ENCODE measurements around the gene FGF6.

The FGF6 gene

DNA sequence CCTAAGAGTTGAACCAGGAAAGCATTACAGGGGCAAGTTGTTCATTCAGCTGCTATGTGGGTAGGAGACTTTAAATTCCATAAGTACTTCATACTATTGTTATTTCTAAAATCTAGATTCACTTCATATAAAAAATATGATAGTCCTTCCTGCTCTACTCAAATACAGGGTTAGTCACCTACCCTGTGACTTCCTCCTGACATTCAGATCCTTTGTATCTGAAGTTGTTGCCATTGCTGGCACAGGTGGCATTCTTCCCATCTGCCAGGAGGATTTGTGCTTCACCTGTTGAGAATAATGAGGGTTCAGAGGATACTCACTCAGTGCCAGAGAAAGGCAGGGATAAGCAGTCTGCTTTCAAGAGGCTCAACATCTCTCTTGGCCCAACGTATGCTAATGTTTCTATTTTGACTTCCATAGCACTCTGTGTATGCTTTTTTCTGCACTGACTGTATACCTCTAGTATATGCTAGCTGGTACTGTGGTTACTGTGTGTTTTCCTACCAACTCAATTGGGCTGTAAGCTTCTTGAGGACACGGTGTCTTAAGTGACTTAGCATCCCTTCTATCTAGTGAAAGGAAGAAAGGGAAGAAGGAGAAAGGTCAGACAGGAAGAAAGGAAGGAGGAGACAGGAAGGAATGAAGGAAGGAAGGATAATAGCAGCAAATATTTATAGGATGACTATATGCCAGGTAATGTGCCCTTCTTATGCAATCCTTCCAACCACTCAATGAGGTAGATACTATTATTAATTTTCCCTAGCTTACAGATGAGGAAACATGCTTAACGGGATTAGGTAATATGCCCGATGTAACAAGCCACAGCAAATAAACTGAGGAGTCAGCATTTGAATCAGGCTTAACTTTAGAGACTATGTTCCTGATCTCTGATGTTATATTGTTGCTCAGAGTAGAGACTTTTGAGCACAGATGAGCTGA is 38.5 kb upstream of the FGF6 start:
- TF ChIP-seq FOXA1 (IDR thresholded peaks at IDR 0.05) = no peak
- DNase-seq (ENCODE audit: extremely low spot score) = no peak
- POLR2A ChIA-PET = no interaction called here
- CTCF ChIA-PET = no interaction called here

DNA sequence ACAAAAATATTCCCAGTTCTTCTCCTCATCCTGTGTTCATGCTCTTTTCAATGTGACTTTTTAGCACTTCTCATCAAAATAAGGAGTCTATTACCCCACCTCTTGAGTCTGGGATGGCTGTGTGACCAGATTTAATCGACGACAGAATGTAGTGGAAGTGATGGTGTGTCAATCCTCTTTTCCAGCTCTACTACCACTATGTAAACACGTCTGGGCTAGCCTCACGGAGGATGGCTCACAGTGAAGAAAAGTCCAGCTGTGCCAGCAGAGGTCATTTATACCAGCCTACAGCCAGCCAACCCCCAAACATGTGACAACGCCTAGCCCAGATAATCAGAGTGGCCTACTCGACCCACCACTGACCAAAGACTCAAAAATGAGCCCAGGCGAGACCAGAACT is 37.3 kb upstream of the FGF6 start:
- no peak for DNase-seq (ENCODE audit: extremely low spot score)
- TF ChIP-seq BHLHE40 (IDR thresholded peaks at IDR 0.05; ENCODE audit: borderline replicate concordance) = no peak
- TF ChIP-seq LEF1 (IDR thresholded peaks at IDR 0.05; ENCODE audit: borderline replicate concordance) = no peak
- POLR2A ChIA-PET = no interaction called here
- CTCF ChIA-PET = no interaction called here

DNA sequence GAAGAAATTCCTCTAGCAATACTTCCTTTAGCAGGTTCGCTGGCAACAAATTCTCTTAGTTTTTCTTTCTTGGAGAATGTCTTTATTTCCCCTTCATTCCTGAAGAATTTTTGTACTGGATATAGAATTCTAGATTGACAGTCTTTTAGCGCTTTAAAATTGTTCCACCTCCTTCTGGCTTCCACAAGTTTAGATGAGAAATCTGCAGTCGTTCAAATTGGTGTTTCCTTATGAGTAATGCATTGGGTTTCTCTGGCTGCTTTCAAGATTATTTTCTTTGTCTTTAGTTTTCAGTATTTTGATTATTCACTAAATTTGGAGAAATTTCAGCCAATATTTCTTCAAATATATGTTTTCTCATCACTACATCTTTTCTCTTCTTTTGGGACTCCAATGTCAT is 33.3 kb upstream of the FGF6 start:
- TF ChIP-seq ELF4 (IDR thresholded peaks at IDR 0.05) = no peak
- no peak for TF ChIP-seq NFRKB (IDR thresholded peaks at IDR 0.05)
- TF ChIP-seq TARDBP (IDR thresholded peaks at IDR 0.05) = no peak
- TF ChIP-seq L3MBTL2 (conservative IDR thresholded peaks at IDR 0.05) = no peak
- TF ChIP-seq FOXA1 (IDR thresholded peaks at IDR 0.05) = no peak
- TF ChIP-seq FOXK2 (IDR thresholded peaks at IDR 0.05) = no peak
- no peak for TF ChIP-seq ARNT (IDR thresholded peaks at IDR 0.05)
- TF ChIP-seq CTBP1 (IDR thresholded peaks at IDR 0.05; ENCODE audit: borderline replicate concordance) = no peak
- no peak for TF ChIP-seq FOXM1 (IDR thresholded peaks at IDR 0.05; ENCODE audit: borderline replicate concordance)
- no peak for TF ChIP-seq BHLHE40 (IDR thresholded peaks at IDR 0.05; ENCODE audit: borderline replicate concordance)
- TF ChIP-seq, protein P1, sequence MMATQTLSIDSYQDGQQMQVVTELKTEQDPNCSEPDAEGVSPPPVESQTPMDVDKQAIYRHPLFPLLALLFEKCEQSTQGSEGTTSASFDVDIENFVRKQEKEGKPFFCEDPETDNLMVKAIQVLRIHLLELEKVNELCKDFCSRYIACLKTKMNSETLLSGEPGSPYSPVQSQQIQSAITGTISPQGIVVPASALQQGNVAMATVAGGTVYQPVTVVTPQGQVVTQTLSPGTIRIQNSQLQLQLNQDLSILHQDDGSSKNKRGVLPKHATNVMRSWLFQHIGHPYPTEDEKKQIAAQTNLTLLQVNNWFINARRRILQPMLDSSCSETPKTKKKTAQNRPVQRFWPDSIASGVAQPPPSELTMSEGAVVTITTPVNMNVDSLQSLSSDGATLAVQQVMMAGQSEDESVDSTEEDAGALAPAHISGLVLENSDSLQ (IDR thresholded peaks at IDR 0.05) = no peak
- no peak for TF ChIP-seq ZNF384 (IDR thresholded peaks at IDR 0.05)
- DNase-seq (ENCODE audit: extremely low spot score) = no peak
- ChIA-PET POLR2A (no interaction called here), CTCF (no interaction called here)

DNA sequence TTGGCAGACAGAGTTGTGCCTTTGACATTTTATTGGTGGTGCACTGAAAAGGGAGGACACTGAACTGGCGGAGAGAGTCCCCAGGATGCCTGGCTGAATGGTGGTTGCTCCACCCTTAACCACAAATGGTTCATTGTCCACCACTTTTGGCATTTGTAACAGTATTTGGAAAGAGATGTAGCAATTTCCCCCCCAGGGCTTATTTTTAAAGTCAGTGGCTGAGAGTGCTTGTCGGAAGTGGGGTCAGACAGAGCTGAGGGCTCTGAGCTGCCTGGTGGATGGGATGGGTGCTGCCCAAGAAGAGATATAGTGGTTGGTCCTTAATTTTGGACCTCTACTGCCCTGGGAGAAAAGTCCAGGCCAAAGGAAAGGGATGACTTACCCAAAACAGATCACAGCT is 31.5 kb upstream of the FGF6 start:
- ChIA-PET CTCF (no interaction called here), POLR2A (no interaction called here)
- DNase-seq (ENCODE audit: extremely low spot score) = no peak
- TF ChIP-seq LEF1 (IDR thresholded peaks at IDR 0.05; ENCODE audit: borderline replicate concordance) (no peak), SUZ12 (IDR thresholded peaks at IDR 0.05) (no peak), HDGF (IDR thresholded peaks at IDR 0.05; ENCODE audit: borderline replicate concordance) (no peak), BHLHE40 (IDR thresholded peaks at IDR 0.05; ENCODE audit: borderline replicate concordance) (no peak), CTBP1 (IDR thresholded peaks at IDR 0.05; ENCODE audit: borderline replicate concordance) (no peak), SP1 (IDR thresholded peaks at IDR 0.05) (no peak), ZNF384 (IDR thresholded peaks at IDR 0.05) (no peak), FOXA1 (IDR thresholded peaks at IDR 0.05) (no peak), FOXM1 (IDR thresholded peaks at IDR 0.05; ENCODE audit: borderline replicate concordance) (no peak), ARNT (IDR thresholded peaks at IDR 0.05) (no peak), L3MBTL2 (conservative IDR thresholded peaks at IDR 0.05) (no peak), FOXK2 (IDR thresholded peaks at IDR 0.05) (no peak), ELF4 (IDR thresholded peaks at IDR 0.05) (no peak), NFRKB (IDR thresholded peaks at IDR 0.05) (no peak), TARDBP (IDR thresholded peaks at IDR 0.05) (no peak)
- TF ChIP-seq, protein P1 (IDR thresholded peaks at IDR 0.05) = no peak

DNA sequence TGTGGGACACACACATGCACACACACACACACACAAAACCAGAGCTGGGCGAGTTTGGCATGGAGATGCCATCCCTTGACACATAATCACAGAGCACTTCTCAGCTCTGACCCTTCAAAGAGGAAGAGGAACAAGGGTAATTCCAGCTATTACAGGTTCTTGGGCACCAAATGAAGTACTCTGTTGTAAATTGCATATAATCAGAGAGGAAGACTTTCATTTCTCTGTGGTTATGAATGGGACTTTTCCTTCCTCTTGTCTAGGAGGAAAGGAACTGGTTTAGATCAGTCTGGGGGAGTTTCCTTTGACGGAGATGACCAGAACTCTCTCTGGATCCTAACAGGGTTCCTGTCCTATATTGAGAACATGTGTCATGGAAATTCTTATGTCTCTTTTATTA is 26.4 kb upstream of the FGF6 start:
- no peak for TF ChIP-seq LEF1 (IDR thresholded peaks at IDR 0.05; ENCODE audit: borderline replicate concordance)
- no peak for TF ChIP-seq TARDBP (IDR thresholded peaks at IDR 0.05)
- POLR2A ChIA-PET = no interaction called here
- no peak for DNase-seq (ENCODE audit: extremely low spot score)
- CTCF ChIA-PET = no interaction called here

DNA sequence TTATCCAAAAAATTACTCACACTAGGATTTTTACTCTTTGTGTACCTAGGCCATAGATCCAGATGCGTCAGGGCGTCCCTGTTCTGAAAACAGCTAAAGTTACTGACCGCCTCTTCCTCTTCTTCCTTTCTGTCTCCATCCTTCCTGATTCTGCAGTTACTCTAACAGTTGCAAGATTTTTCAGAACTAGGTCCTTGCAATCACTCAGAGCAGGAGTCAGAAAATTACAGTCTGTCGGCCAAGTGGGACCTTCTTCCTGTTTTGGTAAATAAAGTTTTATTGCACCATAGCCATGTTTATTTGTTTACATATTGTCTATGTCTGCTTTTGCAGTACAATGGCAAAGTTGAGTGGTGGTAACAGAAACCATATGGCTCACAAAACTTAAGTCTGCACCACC is 25.6 kb upstream of the FGF6 start:
- TF ChIP-seq ARNT (IDR thresholded peaks at IDR 0.05) (no peak), LEF1 (IDR thresholded peaks at IDR 0.05; ENCODE audit: borderline replicate concordance) (no peak), ZNF384 (IDR thresholded peaks at IDR 0.05) (no peak), TARDBP (IDR thresholded peaks at IDR 0.05) (no peak)
- CTCF ChIA-PET = interaction anchor here (0.5 kb wide), 1 partner anchor 170 kb away, joined by 3 read pairs; no protein-coding TSS in a partner anchor
- POLR2A ChIA-PET = no interaction called here
- DNase-seq (ENCODE audit: extremely low spot score) = no peak

DNA sequence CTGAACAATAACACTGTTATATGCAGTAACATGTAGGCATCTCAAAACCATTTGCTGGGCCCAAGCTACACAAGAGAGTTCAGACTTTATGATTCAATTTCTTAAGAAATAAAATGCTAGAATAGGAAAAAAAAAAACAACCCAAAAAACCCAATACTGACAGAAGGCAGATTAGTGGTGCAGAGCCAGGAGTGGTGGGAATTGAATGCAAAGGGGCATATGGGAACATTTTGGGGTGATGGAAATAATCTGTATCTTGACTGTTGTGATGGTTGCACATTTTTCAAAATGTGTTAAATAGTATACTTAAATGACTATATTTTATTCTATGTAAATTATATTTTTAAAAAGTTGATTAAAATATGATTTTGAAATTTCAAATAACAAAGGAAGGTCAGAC is 23.4 kb upstream of the FGF6 start:
- CTCF ChIA-PET = no interaction called here

More for the DNA sequence above, 23.4 kb upstream of the FGF6 start:
- TF ChIP-seq ELF4 (IDR thresholded peaks at IDR 0.05) = no peak
- TF ChIP-seq NFRKB (IDR thresholded peaks at IDR 0.05) = no peak
- TF ChIP-seq L3MBTL2 (conservative IDR thresholded peaks at IDR 0.05) = no peak
- TF ChIP-seq SP1 (IDR thresholded peaks at IDR 0.05) = no peak
- no peak for TF ChIP-seq TARDBP (IDR thresholded peaks at IDR 0.05)
- no peak for TF ChIP-seq ARNT (IDR thresholded peaks at IDR 0.05)
- TF ChIP-seq HDGF (IDR thresholded peaks at IDR 0.05; ENCODE audit: borderline replicate concordance) = no peak
- TF ChIP-seq SUZ12 (IDR thresholded peaks at IDR 0.05) = no peak
- no peak for TF ChIP-seq FOXA1 (IDR thresholded peaks at IDR 0.05)
- TF ChIP-seq, protein P1 (IDR thresholded peaks at IDR 0.05) = no peak
- no peak for TF ChIP-seq FOXM1 (IDR thresholded peaks at IDR 0.05; ENCODE audit: borderline replicate concordance)
- no peak for TF ChIP-seq FOXK2 (IDR thresholded peaks at IDR 0.05)
- TF ChIP-seq BHLHE40 (IDR thresholded peaks at IDR 0.05; ENCODE audit: borderline replicate concordance) = no peak
- no peak for TF ChIP-seq LEF1 (IDR thresholded peaks at IDR 0.05; ENCODE audit: borderline replicate concordance)
- DNase-seq (ENCODE audit: extremely low spot score) = no peak
- POLR2A ChIA-PET = no interaction called here
